ENCODE data around the gene EML4. TPM values are rescaled to one million over a fixed set of nuclear protein-coding genes. Genes with fewer than 3 reads are reported as not detected.

The EML4 gene
- total RNA-seq, 1 donor from 2014 or later, result 72.2 TPM

GRCh38 chr2:42290005-42290404 is 120.9 kb downstream of the EML4 start:
- peaks cover 4% of the 10 kb centered on the region for H3K4me1 Mint-ChIP-seq
- no peak for DNase-seq (ENCODE audit: low read depth, low spot score)
- no peak for TF ChIP-seq CTCF (conservative IDR thresholded peaks at IDR 0.05)
- no peak overlapping the region for H3K27ac Mint-ChIP-seq (ENCODE audit: unreplicated experiment)
- H3K27me3 Mint-ChIP-seq (ENCODE audit: low read depth), result no peaks in the 10 kb centered on the region
- H3K9me3 Mint-ChIP-seq, result no peaks in the 10 kb centered on the region
- H3K4me3 Mint-ChIP-seq, result no peak overlapping the region
- H3K36me3 Mint-ChIP-seq (ENCODE audit: low read depth), result peaks cover 15% of the 10 kb centered on the region

- no peaks in the 10 kb centered on the region for H3K27me3 Mint-ChIP-seq (ENCODE audit: low read depth)
- TF ChIP-seq CTCF (conservative IDR thresholded peaks at IDR 0.05), result no peak
- no peak for DNase-seq (ENCODE audit: low read depth, low spot score)
- no peaks in the 10 kb centered on the region for H3K9me3 Mint-ChIP-seq
- H3K4me1 Mint-ChIP-seq, result no peaks in the 10 kb centered on the region
- no peak overlapping the region for H3K27ac Mint-ChIP-seq (ENCODE audit: unreplicated experiment)
- H3K36me3 Mint-ChIP-seq (ENCODE audit: low read depth), result peaks cover 22% of the 10 kb centered on the region
- no peak overlapping the region for H3K4me3 Mint-ChIP-seq
Observed at GRCh38 chr2:42293019-42293418, 123.9 kb downstream of the EML4 start.

- DNase-seq (ENCODE audit: low read depth, low spot score), result no peak
- Mint-ChIP-seq H3K36me3 (ENCODE audit: low read depth) (peaks cover 17% of the 10 kb centered on the region), H3K4me1 (no peaks in the 10 kb centered on the region), H3K27me3 (ENCODE audit: low read depth) (no peaks in the 10 kb centered on the region), H3K27ac (ENCODE audit: unreplicated experiment) (peak overlapping the region; percentile 37), H3K4me3 (no peak overlapping the region), H3K9me3 (no peaks in the 10 kb centered on the region)
- no peak for TF ChIP-seq CTCF (conservative IDR thresholded peaks at IDR 0.05)
Observed at GRCh38 chr2:42296226-42296625, 127.1 kb downstream of the EML4 start.

GRCh38 chr2:42297322-42297936 is 128.3 kb downstream of the EML4 start:
- Mint-ChIP-seq H3K4me3 (no peak overlapping the region), H3K27ac (ENCODE audit: unreplicated experiment) (no peak overlapping the region), H3K27me3 (ENCODE audit: low read depth) (no peaks in the 10 kb centered on the region), H3K4me1 (no peaks in the 10 kb centered on the region), H3K36me3 (ENCODE audit: low read depth) (peaks cover 14% of the 10 kb centered on the region), H3K9me3 (no peaks in the 10 kb centered on the region)
- TF ChIP-seq CTCF (conservative IDR thresholded peaks at IDR 0.05), result no peak
- no peak for DNase-seq (ENCODE audit: low read depth, low spot score)

GRCh38 chr2:42298132-42298531 is 129.0 kb downstream of the EML4 start:
- no peak for TF ChIP-seq CTCF (conservative IDR thresholded peaks at IDR 0.05)
- no peak for DNase-seq (ENCODE audit: low read depth, low spot score)
- no peak overlapping the region for H3K27ac Mint-ChIP-seq (ENCODE audit: unreplicated experiment)
- no peak overlapping the region for H3K4me3 Mint-ChIP-seq
- H3K36me3 Mint-ChIP-seq (ENCODE audit: low read depth), result peaks cover 11% of the 10 kb centered on the region
- H3K27me3 Mint-ChIP-seq (ENCODE audit: low read depth), result no peaks in the 10 kb centered on the region
- no peaks in the 10 kb centered on the region for H3K9me3 Mint-ChIP-seq
- no peaks in the 10 kb centered on the region for H3K4me1 Mint-ChIP-seq
